Colon (tissue), 2 donors: Measurements from ENCODE around the gene SPDEF.

Experiments used
- FAIRE-seq: peaks from 2 replicates; lab custom pipeline; 2012; peaks lifted over from hg19 to GRCh38; lab: Jason Lieb, UNC
- donor health status: control.
- donor health status: control.

The SPDEF gene

DNA sequence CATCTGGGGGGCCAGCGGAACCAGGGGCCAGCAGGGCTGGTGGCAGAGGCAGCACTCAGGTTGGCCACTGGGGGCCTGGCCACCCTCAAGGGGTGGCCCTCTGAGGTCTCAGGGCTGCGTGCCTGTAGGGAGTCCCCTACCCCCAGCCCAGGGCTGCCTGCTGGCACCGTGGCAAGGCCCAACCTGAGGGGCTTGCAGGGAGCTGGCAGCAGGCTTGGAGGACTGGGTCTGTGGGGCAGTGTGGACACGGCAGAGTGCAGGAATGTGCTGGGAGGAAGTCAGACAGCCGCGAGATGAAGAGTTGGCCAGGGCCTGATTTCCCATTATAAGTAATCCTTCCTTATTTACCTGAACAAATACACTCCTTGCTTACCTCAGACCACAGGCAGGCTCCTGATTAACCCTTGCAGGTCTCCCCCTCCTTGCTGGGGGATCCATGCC is at the start of gene SPDEF:
Gene SPDEF (minus strand): TSS at position 299 of the 441 bp plus-strand sequence. CDS start 11,874 bp downstream, outside the sequence.
- no peak for FAIRE-seq

DNA sequence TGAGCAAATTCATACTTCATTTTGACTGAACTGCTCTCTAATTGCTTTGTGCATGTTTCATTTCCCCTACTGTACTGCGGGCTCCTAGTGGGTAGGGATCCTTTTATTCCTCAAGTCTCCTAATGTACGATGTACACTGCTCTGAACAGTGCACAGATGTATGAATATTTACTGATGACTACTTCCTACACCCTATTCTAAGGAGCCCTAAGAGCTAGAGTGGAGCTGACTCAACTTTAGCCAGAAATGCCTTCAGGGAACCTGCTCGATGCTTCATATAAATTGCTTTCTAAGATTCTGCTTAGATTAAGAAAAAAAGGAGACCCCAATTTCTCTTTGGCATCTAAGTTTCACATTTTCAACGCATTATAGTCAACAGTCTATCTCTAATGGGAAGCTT is 47.6 kb upstream of the SPDEF start:
- no peak for FAIRE-seq

DNA sequence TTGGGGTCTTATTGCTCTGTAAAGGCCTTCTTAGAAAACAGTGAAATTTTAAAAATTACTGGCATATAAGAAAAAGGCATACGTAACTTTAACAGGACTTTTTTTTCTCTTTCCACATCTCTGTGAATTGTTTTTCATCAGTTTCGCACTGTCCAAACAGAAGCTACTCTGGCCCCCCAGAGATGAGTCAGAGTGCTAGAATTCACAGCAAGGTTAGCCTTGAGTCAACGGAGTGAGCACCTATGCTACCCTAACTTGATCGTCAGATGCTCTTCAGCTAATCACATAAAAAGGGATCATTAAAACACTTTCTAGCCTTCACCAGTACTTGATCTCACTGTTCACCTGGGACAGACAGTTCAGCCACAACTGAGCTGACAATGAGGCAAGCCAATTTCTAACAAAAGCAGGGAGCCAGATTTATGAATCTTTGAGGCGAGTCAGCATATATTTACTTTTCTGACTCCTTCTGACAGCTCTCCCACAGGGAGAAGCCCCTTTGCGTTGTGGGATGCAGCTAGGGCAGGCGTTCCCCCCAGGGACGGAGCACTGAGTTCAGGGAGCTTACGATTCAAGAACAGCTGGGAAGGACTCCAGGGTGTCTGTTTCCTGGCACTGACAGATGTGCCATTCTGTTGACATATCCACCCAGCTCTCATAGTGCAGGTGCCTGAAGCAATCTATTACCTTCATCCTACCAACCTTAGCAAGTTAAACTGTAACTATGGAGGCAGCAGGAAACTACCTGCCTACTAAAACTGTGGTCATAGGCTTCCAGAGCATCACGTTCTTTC is 46.4 kb upstream of the SPDEF start:
- FAIRE-seq, result no peak

DNA sequence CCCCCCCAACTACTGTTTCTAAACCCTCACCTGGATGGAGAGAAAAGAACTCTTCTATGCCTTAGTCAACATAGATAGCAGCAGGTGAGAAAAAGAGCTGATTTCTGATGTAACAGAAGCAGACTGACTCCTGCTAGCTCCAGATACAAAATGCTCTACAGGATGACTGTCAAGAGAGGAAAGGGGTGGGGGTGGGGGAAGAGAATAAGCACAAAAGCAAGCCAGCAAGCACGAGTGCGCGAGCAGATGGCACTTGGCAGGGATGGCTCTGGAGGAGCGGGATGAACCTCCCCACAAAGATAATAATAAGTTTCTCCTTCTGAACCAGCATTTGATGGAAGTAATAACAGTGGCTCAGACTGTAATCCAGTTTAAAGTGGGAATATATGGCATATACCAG is 45.6 kb upstream of the SPDEF start:
- FAIRE-seq, result no peak

DNA sequence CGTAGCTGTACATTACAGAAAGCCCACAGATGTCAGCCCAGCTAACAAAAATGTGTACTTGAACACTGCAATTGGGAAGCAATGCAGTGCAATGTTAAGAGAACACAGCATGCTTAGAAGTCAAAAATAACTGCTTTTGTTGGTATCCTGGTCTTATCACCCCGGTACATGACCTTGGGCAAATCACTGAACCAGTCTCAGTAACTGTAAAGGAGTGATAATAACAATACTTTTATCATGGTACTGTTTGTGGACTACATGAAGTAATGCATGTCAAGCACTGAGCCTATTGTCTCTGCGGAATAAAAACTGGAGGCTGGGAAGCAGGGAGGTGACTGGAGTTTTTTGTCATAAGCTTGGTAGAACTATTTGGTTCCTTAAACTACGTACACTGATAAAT is 44.7 kb upstream of the SPDEF start:
- no peak for FAIRE-seq

DNA sequence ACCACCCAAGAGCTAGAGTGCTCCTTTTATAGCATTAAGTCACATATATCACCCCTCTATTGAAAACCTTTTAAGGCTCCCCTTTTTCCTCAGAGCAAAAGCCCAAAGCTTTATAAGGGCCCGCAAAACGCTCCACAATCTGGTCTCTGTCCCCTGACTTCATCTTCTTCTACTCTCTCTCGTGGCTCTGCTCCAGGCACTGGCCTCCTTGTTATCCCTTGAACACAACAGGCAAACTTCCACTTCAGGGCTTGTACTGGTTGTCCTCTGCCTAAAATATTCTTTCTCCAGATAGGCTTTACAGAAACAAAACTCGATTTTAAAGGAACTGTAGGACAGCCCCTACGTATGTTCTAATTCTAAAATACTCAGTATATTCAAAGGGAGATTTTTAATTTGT is 44.0 kb upstream of the SPDEF start:
- no peak for FAIRE-seq

DNA sequence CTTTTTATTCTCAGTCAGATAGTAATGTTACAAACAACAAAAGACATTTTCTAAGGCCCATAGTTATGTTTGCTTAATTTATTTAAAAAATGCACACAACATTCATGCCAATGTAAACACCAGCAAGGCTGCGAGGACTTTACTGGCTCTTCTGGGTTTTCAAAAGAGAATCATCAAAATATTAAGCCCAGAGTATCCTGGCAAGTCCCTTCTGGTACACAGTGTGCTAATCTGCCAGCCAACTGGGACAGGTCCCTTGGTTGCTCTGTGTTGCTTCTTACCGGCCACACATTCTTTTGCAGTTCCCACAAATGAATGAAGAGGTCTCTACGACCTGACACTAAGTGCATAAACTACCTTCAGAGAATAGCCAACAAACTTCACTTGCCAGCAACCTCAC is 42.6 kb upstream of the SPDEF start:
- no peak for FAIRE-seq

DNA sequence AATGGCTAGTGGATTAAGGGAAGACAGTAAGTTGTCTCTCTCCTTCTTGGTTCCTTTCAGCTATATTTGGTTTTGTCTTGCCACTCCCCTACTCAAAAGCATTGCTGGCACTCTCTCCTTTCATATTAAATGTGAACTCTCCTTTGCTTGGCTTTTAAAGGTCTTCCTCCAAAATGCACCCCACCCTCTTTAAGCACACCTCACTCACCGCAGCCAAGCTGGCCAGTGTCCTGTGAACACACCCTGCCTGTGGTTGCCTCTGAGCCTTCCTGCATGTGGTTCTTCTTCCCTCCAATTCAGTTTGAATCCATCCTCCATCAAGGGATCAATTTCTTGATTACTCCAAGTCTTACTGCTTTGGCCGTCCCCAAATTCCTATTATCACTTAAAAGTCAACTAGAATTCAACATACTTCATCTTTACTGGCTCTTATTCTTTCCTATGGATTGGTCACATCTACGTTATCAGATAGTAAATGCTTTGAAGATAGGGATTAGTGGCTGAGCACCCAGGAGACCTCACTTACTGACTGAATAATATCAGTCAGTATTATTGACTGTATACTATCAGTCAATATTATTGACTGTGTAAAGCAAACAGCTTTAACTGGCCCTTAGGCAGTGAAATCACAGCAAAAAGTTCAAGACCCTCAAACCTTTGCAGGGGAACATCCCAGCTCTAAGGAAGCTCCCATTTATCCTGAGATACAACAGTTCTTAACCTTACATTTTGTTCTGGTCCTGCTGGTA is 41.6 kb upstream of the SPDEF start:
- FAIRE-seq, result no peak

DNA sequence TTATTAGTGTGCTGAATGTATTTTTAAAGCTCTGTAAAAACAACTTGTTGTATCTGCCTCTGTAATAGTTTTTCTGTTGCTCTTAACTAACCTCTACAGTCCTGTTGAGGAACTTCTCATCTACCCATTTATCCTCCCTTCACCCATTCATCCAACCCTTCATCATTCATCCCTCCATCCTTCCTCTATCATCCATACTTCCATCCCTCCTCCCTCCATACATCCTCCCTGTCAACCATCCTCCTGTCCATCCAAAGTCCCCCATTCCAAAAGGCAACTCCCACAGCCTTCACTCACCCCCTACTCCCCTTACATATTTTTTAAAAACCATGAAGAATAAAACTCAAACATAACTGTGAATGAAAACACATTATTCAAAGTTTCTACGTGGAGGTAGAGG is 40.7 kb upstream of the SPDEF start:
- no peak for FAIRE-seq

DNA sequence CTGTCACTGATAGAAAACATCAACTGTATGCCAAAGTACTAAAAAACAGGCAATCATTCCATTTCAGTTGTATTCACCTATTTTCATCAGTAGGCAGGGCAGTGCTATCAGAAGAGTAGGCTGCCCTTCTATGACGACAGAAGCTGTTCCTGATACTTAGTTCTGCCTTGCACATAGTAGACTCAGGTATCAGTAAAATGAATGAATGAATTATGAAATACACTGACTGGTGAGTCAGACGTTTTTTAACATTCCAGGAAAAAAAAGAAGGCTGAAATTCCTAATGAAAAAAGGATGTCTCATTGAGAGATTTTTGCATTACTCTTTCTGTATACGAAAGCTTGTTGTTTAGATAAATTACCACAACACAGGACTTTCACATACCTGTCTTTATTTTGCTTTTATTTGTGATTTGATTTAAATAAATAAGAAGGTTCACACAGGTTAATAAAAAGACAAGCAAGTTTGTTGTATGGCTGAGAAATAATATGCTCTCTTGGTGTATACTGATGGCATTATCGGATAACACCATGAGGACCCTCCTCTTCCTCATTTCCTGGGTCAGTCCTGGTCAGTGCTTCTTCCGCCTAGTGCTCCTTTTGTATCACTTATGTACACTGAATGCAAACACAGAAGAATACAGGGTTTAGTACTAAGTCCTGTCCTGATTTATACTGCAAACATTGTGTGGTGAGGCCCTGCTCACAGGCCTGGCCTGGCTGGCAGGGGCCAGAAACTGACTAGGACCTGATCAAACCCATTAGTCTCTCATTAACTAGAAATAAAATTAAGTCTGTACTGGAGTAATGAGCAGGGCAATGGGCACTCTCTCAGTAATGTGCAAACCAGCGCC is 39.4 kb upstream of the SPDEF start:
- FAIRE-seq, result no peak

DNA sequence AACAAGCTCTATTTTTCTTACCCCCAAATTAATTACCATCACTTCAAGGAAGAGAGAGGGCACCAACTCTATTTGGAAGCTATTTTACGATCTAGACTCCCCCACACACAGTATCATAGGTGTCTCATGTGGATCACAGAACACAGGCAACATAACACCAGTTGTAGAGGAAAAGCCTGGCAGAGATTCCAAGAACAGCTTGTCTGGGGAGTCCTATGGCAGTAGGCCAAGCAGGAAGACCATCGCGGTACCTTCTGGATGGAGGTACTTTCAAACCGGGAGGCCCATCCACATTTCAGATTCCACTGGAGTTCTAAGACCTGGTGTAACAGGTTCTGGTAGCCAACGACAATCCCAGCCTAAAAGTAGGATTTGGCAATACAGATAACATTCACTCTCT is 37.6 kb upstream of the SPDEF start:
- FAIRE-seq, result no peak

DNA sequence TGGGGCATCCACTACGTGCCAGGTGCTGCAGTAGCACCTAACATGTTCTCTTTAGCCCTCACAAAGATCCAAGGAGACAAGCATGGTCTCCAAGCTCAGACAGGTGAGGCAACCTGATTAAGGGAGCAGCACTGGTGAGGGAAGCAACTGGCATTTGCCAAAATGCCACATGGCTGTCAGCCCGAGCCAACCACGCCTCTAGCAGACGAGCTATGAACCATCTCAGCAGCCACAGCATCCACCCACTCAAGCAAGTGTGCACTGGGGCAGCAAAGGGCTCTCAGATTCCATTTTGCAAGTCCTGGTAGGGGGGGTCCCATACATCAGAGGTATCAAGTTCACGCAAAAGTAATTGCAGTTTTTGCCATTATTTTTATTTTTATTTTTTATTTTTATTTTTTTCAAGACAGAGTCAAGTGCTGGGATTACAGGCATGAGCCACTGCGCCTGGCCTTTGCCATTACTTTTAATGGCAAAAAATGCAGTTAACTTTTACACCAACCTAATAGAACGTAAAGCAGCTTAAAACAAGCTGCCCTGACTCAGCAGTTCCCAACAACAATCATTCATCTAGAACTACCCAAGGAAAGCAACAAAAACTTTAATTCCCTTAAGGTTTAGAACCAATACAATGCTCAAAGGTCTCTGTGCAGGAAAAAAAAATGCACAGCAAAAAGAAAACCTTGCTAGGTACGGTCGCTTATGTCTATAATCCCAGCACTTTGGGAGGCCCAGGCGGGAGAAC is 36.3 kb upstream of the SPDEF start:
- no peak for FAIRE-seq

DNA sequence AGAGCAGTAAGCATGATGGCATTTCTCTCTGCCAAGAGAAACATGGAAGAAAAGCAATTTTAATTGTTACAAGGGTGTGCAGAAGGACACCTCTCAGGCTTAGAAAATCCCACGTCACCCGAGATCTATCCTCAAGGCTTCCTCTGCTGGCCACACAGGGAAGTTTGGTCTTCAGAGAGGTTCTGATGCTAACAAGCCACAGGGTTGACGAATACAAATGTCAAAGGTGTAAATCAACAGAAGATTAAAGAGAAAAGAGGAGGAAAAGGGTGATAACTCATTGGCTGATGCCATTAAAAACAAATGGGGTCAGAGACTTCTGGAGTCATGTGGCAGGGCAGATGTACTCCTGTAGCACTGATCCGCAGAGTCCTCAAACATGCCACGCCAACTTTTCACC is 33.6 kb upstream of the SPDEF start:
- FAIRE-seq, result no peak

DNA sequence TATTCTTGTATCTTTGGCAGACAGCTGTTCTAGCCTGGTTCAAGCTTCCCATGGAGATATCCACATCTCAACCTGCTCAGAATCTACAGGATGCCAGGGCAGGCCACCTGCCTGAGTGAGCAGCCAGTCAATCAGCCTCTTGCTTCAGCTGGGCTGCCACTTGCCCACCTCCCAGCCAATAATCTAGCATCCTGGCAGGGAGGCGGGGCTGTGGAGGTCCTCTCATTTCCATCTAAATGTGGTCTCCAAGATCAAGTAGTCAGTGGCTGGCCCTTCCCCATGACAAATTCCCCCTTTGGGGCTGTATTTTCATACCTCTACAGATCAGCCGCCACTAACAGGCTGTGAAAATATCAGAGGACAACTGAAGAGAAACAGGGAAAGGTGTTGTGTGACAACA is 33.0 kb upstream of the SPDEF start:
- no peak for FAIRE-seq

DNA sequence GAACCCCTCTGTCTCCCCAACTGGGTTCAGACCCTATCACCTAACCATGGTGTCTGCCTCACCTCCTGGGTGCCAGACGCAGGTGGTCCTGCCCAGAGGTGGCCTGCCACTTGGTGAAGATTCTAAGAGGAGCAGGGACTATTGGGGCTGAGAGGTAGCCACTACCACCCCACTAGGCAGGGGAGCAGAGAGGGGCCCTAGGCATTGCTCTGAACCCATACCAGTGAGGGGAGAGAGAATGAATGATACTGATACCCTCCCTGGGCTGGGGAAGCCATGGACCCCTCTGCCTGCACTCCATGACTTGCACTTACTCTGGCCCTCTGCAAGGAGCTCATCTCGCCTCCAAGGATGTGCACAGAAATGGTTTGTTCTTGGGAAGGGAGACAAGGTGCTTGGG is 31.7 kb upstream of the SPDEF start:
- FAIRE-seq, result no peak

DNA sequence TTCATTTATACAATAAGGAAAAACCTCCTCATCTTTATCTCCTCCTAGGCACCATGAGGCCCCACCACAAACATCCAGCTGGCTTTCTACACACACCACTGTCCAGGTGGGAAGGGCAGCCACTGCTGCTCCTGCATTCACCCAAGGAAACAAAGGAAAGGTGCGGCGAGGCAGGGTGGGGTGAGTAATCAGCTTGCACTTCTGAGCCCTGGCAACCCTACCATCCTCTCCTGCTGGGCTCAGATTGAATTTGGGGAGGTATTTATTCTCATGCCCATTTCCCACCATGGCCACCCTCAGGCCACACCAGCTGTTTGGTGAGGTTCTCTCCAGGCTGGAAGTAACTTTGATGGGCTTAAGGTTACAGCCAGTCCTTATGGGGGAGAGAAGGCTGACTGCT is 31.2 kb upstream of the SPDEF start:
- FAIRE-seq, result no peak

DNA sequence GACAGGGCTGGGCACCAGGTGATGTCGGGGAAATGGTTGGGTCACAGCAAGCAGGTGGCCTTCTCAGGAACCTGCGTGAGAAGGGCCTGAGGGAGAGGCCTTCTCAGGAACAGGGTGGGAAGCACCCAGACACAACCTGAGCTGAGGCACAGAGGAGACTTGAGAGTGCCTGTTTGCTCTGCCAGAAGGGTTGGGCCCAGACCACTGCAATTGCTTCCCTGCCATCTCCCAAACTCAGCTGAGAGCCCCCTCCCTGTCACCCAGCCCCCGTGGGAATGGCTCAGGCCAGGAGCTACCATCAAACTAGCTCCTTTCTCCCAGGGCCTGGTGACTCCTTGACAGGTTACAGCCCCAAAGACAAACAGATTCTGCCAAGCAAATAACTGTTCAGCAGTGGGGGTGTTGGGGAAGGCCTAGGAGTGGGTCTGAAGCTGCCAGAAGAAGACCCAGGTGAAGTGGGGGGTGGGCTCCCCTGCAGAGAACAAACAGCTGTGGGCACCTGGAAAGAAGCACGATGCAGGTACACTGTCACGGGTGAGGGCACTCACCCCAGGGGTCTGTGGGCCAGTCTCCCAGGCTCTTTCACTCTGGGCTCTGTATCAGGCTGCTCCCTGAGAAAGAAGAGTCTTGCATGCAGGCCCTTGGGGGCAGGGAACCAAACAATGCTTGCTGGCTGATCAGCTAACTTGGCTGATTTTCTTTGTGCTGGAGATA is 30.4 kb upstream of the SPDEF start:
- FAIRE-seq, result no peak

DNA sequence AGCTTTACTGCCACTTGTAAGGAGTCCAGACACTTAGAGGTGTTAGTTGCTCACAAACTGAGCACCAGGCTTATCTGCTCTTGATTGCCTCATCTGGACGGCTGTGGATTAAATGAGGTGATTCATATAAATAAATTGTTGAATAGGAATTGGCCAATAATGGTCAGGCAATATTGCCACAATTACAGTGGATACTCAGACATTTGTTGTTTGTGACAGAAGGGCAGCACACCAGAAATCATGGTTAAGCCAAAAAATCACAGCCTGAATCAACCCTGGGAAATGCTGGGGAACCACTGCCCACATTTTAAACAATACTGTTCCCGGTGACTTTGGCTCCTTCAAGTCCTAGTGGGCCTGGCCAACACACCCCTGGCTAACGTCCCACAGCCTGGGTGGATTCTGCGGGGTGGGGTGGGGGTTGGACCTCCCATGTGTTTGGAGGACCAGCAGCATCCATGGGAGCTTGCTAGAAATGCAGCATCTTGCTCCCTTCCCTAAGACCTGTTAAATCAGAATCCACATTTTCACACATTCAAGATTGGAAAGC is 29.5 kb upstream of the SPDEF start:
- no peak for FAIRE-seq

DNA sequence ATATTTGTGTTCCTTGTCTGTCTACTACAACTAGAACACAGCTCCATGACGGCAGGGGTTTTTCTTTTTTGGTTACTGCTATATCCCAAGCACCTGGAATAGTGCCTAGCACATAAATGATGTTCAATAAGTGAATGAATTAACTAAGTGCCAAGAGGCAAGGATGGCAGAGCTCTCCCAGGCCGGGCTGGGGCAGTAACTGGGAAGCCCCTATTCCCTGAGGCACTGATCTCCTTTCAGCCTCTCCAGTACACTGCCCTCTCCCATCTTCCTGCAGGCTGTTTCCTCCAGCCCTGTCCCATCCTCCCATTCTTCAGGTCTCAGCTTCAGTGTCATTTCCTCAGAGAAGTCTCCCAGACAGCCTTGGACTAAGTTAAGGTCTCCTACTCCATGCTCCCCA is 29.0 kb upstream of the SPDEF start:
- no peak for FAIRE-seq

DNA sequence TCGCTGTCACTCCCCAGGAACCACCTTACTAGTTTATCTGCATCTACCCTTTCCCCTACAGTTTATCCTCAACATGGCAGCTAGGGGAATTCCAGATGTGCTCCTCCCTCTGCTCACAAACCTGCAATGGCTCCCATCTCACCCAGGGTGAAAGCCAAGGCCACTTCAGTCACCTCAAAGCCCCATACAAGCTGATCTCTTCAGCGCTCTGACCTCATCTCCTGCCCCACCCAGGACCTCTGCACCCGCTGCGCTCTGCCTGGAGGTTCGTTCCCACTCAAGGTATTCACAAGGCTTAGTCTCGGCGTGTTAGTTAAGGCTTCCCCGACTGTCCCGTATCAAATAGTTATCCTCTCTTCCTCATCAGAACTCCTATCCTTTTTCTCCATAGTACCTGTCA is 28.6 kb upstream of the SPDEF start:
- no peak for FAIRE-seq
